Vagina (tissue), 2 donors: ENCODE results near the gene CRAMP1.

Experiments
- CTCF ChIP-seq, 3 experiments: fragments of 450-650 bp in 2 of 3; fragments of 200-600 bp in 1 of 3; sonication (generic) in 1 of 3; IDR thresholded peaks; one replicate each; pipeline ENCODE4 v1.5.1; 2017 to 2019; ENCODE audit warnings: antibody characterized with exemption in 3 of 3, mild to moderate bottlenecking in 2 of 3, moderate library complexity in 2 of 3
- POLR2A ChIP-seq, 2 donors: fragments of 450-650 bp; IDR thresholded peaks; one replicate each; pipeline ENCODE4 v1.6.1; 2017; ENCODE audit warnings: antibody characterized with exemption in 2 of 2, mild to moderate bottlenecking in 2 of 2, moderate library complexity in 2 of 2
- POLR2AphosphoS5 ChIP-seq, 2 donors: sonication (generic); formaldehyde crosslinking; IDR thresholded peaks; one replicate each; pipeline ENCODE4 v1.9.0; 2017; ENCODE audit warnings: antibody characterized with exemption in 2 of 2, mild to moderate bottlenecking in 2 of 2, low read depth in 1 of 2; ENCODE audit not compliant: insufficient read depth in 1 of 2

- TF ChIP-seq POLR2AphosphoS5 (IDR thresholded peaks at IDR 0.05; ENCODE audit: insufficient read depth in 1 of 2, low read depth in 1 of 2) (no peak), CTCF (IDR thresholded peaks at IDR 0.05) (no peak), POLR2A (IDR thresholded peaks at IDR 0.05) (no peak)
Measured at GRCh38 chr16:1626327-1626726, 14.2 kb downstream of the CRAMP1 start.
